Measurements from ENCODE around the gene KIAA1671.

GRCh38 chr22:25174156-25174887 lies 221.8 kb downstream of the KIAA1671 start:
- no peak for TF ChIP-seq POLR2A (IDR thresholded peaks at IDR 0.05; ENCODE audit: low read depth)
- TF ChIP-seq, protein P1, sequence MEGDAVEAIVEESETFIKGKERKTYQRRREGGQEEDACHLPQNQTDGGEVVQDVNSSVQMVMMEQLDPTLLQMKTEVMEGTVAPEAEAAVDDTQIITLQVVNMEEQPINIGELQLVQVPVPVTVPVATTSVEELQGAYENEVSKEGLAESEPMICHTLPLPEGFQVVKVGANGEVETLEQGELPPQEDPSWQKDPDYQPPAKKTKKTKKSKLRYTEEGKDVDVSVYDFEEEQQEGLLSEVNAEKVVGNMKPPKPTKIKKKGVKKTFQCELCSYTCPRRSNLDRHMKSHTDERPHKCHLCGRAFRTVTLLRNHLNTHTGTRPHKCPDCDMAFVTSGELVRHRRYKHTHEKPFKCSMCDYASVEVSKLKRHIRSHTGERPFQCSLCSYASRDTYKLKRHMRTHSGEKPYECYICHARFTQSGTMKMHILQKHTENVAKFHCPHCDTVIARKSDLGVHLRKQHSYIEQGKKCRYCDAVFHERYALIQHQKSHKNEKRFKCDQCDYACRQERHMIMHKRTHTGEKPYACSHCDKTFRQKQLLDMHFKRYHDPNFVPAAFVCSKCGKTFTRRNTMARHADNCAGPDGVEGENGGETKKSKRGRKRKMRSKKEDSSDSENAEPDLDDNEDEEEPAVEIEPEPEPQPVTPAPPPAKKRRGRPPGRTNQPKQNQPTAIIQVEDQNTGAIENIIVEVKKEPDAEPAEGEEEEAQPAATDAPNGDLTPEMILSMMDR (IDR thresholded peaks at IDR 0.05), result no peak
- TF ChIP-seq POLR2AphosphoS5 (IDR thresholded peaks at IDR 0.05), result no peak
- TF ChIP-seq EP300 (IDR thresholded peaks at IDR 0.05), result no peak

Measured in esophagus muscularis mucosa (tissue), 4 donors.